ENCODE results near the gene PRTG.

- TF ChIP-seq CTCF (IDR thresholded peaks at IDR 0.05) (no peak), POLR2A (IDR thresholded peaks at IDR 0.05) (no peak)
Observed at GRCh38 chr15:55712363-55712762, 30.6 kb downstream of the PRTG start.

Measured in uterus (tissue), 2 donors.